ENCODE results near the gene GPR55.

- TF ChIP-seq RAD21 (IDR thresholded peaks at IDR 0.05; ENCODE audit: low read length): no peak
- TF ChIP-seq CTCF (conservative IDR thresholded peaks at IDR 0.05; ENCODE audit: low read depth, low read length): no peak
These were observed 29.3 kb downstream of the GPR55 start for GRCh38 chr2:230895536-230896345.

Data from IMR-90 (cell line).